ENCODE data around the gene HLF. TPM values are rescaled to one million over a fixed set of nuclear protein-coding genes. Genes with fewer than 3 reads are reported as not detected.

The HLF gene
- total RNA-seq, 2 experiments from 2014 or later = 0.67 to 1.3 TPM

DNA sequence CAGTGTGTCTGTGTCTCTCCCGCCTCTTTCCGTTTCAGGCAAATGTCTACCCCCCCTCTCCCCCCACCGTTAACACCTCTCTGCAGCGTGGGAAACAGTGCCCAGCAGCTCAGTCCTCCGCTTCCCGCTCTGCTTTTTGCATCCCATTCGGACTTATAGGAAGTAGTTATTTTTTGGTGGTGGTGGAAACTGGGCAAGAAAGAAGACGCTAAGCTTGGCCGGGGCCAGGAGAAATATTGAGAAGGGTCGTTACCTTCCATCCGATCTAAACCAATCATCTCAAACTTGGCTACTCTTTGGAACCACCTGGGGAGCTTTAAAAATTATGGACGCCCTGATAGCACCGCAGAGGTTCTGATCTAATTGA is 499 bp upstream of the HLF start:
- POLR2A ChIA-PET = interaction anchor here (0.6 to 1.0 kb wide), 3 partner anchors 26 to 295 kb away, joined by 3 to 5 read pairs (median 3); no protein-coding TSS in a partner anchor
- peak overlapping the region; percentile 77 for H3K4me3 Mint-ChIP-seq
- DNase-seq (no peak), ATAC-seq (ENCODE audit: low read depth) (peak; percentile 5)
- H3K27ac Mint-ChIP-seq = no peak overlapping the region
- no peaks in the 10 kb centered on the region for H3K36me3 Mint-ChIP-seq
- peaks cover 2% of the 10 kb centered on the region for H3K9me3 Mint-ChIP-seq
- peaks cover 13% of the 10 kb centered on the region for H3K4me1 Mint-ChIP-seq
- H3K27me3 Mint-ChIP-seq = peaks cover 86% of the 10 kb centered on the region

DNA sequence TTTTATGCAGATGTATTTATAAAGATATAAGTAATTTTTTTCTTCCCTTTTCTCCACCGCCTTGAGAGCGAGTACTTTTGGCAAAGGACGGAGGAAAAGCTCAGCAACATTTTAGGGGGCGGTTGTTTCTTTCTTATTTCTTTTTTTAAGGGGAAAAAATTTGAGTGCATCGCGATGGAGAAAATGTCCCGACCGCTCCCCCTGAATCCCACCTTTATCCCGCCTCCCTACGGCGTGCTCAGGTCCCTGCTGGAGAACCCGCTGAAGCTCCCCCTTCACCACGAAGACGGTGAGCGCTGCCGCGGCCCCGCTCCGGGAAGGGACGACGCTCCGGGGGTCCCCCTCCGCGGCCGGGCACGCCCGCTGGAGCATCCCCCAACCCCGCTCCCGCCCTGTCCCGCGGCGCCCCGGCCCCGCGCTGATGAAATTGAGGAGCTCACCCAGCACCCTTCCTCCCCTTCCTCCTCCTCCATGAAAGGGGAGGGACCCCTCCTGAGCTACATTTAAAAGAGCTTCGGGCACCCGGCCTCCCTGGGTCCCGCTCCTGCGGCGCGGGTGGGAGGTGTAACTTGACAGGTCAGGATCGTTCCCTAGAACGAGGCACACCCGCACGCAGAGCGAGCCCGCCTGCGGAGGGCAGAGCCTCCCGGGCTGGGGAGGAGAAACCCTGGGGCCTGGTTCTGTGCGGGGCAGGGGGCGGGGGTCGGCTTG is 706 bp downstream of the HLF start:
- H3K36me3 Mint-ChIP-seq = no peaks in the 10 kb centered on the region
- DNase-seq (peak; percentile 34), ATAC-seq (ENCODE audit: low read depth) (no peak)
- H3K4me1 Mint-ChIP-seq = peaks cover 13% of the 10 kb centered on the region
- POLR2A ChIA-PET = no interaction called here
- H3K27ac Mint-ChIP-seq = no peak overlapping the region
- peaks cover 90% of the 10 kb centered on the region for H3K27me3 Mint-ChIP-seq
- peak overlapping the region; percentile 44 for H3K4me3 Mint-ChIP-seq
- H3K9me3 Mint-ChIP-seq = peaks cover 2% of the 10 kb centered on the region

DNA sequence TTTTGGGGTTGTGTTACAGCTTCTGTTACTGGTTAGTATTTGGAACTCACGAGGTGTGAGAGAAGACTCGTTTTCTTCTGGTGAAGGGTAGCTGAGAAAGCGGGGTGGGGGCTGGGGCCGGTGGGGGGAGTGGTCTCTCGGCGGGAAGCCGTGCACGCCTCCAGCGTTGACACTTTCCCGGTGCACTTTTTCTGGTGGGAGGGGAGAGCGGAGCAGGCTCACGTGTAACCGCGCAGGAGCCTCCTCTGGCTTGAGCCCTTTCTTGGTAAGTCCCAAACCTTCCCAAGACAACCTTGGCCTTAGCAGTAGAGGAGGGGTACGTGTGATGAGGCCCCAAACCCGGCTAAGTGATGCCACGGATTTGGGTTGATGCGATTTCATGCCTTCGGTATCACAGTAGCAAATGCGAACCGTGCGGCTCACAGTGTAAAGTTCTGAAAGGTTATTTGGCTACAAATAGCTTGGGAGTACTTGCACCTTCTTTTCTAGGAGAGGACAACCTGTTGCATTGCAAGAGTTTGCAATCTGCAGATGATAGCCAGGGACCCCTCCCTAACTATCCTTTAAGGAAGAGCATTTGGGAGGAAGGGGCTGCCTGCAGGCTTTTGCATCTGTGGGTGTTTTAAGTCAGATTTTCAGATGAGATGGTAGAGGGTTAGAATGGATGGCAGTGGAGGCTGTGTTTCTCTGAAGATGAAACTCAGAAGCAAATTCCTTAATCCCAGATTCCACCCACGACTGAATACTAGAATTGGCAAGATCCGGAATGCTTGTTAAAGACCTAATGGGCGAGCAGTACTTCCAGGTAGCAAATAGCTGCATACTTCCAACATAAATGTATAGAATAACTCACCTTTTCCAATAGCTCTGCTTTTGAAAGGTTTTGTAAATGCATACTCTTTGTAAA is 1.5 kb downstream of the HLF start:
- ATAC-seq (ENCODE audit: low read depth) (no peak), DNase-seq (no peak)
- H3K27me3 Mint-ChIP-seq = peaks cover 85% of the 10 kb centered on the region
- H3K4me1 Mint-ChIP-seq = peaks cover 13% of the 10 kb centered on the region
- H3K27ac Mint-ChIP-seq = no peak overlapping the region
- no peaks in the 10 kb centered on the region for H3K9me3 Mint-ChIP-seq
- POLR2A ChIA-PET = no interaction called here
- H3K36me3 Mint-ChIP-seq = no peaks in the 10 kb centered on the region
- H3K4me3 Mint-ChIP-seq = peak overlapping the region; percentile 14

DNA sequence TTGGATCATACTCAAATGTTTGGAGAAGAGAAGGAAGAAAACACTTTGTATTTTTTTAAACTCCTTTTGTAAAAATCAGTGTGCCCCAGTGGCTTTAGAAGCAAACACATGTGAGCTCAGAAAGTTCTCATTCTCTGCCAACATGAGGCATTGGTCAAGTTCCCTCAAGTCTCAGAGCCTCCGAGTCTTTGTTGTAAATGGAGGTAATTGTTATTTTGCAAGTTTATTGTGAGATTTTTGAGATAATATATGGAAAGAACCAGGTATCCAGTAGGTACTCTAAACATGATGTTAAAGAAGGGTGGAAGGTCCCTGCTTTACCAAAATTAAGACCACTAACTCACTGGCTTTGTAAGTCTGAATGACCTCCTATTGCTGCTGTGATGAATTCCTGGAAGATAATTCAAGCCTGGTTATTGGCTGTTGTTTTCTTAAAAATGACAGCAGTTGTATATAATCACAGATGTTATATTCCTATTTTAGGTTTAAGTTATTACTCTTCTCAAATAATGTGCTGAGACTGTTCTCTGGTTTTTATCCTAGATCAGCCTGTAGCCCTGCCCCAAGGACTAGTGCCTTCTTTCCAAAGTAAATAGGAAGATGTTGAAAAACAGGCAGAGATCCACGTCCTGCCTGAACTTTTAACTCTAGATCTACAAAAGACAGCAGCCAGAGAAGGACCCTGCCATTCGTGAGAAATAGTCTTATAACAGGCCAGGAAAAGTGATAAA is 2.4 kb downstream of the HLF start:
- Mint-ChIP-seq H3K9me3 (no peaks in the 10 kb centered on the region), H3K36me3 (no peaks in the 10 kb centered on the region), H3K4me3 (no peak overlapping the region), H3K4me1 (peaks cover 17% of the 10 kb centered on the region), H3K27ac (no peak overlapping the region), H3K27me3 (peaks cover 81% of the 10 kb centered on the region)
- no peak for ATAC-seq (ENCODE audit: low read depth)
- no peak for DNase-seq
- POLR2A ChIA-PET = no interaction called here

DNA sequence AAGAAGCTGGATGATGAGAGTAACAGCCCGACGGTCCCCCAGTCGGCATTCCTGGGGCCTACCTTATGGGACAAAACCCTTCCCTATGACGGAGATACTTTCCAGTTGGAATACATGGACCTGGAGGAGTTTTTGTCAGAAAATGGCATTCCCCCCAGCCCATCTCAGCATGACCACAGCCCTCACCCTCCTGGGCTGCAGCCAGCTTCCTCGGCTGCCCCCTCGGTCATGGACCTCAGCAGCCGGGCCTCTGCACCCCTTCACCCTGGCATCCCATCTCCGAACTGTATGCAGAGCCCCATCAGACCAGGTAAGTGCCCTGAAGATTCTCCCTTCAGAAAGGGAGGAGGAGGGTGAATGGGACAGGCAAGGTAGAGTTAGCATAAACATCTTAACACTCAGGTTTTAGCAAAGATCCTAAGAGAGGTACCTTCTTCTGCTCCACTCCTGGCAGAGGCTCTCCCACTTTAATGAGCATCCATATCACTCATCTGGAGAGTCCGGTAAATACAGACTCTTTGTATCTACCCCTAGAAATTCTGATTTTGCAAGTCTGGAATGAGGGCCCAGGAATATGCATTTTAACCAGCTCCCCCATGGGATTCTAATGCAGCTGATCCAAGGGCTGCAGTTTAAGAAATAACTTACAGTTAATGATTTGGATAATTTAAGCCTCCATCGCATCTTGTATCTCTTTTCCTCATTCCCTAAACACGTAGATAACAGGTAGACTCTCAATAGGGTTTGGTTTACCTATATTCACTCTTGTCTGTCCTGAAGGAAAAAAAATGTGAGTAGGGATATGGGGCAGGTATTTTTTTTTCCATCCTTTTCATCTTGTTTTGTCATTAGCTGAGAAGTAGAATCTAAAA is 3.3 kb downstream of the HLF start:
- POLR2A ChIA-PET = no interaction called here
- H3K27ac Mint-ChIP-seq = no peak overlapping the region
- ATAC-seq (ENCODE audit: low read depth) (no peak), DNase-seq (no peak)
- H3K4me3 Mint-ChIP-seq = no peak overlapping the region
- no peaks in the 10 kb centered on the region for H3K36me3 Mint-ChIP-seq
- H3K9me3 Mint-ChIP-seq = no peaks in the 10 kb centered on the region
- peaks cover 20% of the 10 kb centered on the region for H3K4me1 Mint-ChIP-seq
- H3K27me3 Mint-ChIP-seq = peaks cover 76% of the 10 kb centered on the region

DNA sequence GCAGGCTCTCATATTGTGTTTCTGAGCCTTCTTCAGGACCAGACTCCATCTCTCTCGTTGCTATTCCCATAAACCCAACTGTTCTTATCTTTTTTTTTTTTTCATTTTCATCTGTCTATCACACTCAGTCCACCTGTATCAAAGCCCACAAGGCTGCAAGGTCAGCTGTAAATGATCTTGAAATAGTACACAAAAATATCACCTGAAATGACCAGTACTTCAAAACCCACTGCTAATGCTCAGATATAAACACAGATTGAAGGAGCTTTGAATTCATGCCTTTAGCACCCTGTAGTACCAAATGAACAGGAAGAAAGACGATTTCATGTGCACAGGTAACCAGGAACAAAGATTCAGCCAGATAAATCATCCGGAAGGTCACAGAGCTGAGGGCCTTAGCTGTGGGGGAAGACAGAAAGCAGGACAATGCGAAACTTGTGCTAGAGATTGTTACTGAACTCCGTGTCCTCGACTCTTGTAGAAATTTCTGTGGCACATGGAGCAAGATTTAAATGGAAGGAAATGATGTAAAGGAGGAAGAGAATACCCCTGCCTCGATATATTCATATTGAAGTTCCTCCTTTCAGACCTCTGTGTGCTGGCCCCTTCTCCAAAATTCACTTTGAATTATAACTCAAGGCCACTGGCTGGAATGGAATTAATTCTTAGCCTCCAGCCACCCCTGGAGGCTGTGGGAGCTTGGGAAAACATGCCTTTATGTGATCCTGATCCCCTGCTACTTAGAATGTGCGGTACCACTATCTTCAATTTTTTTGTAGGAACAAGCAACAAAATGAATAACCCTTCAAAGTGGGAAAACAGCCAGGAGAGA is 4.1 kb downstream of the HLF start:
- Mint-ChIP-seq H3K27ac (no peak overlapping the region), H3K27me3 (peaks cover 72% of the 10 kb centered on the region), H3K4me1 (peaks cover 14% of the 10 kb centered on the region), H3K36me3 (no peaks in the 10 kb centered on the region), H3K4me3 (no peak overlapping the region), H3K9me3 (no peaks in the 10 kb centered on the region)
- no peak for ATAC-seq (ENCODE audit: low read depth)
- POLR2A ChIA-PET = no interaction called here
- DNase-seq = no peak

DNA sequence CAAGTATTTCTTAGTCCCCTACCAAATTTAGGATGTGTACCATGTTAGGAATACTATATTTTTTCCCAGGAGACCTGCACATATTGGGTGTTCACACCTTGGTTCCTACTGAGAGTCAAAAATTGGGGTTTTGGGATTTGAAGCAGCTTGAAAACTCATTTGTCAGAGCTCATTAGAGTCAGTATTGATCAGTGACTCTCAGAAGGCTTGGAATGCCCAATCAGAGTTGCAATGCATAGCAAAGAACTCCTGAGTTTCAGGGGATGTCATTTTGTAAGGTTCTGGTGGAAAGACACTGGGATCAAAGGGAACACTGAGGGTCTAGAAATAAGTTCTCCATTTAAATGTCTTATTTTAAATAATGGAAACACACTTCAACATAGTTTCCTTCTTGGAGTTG is 5.1 kb downstream of the HLF start:
- Mint-ChIP-seq H3K4me1 (peaks cover 9% of the 10 kb centered on the region), H3K4me3 (no peak overlapping the region), H3K36me3 (no peaks in the 10 kb centered on the region), H3K27me3 (peaks cover 72% of the 10 kb centered on the region), H3K9me3 (no peaks in the 10 kb centered on the region), H3K27ac (no peak overlapping the region)
- ATAC-seq (ENCODE audit: low read depth) (no peak), DNase-seq (no peak)
- POLR2A ChIA-PET = no interaction called here

DNA sequence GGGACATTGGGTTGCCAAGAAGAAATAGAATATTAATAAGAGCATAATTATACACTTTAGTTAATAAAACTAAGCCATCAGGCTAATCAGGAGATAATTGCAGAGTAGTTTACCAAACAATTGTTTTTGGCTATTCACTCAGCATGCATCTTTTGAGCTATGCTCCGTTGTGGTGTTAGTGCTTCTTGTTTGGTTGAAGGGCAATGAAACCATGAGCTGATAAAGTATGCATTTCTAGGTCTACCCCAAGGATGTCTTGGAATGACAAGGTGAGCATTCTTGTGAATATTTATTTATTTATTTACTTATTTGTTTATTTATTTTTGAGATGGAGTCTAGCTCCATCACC is 6.4 kb downstream of the HLF start:
- POLR2A ChIA-PET = no interaction called here
- H3K27me3 Mint-ChIP-seq = peaks cover 65% of the 10 kb centered on the region
- no peak overlapping the region for H3K27ac Mint-ChIP-seq
- ATAC-seq (ENCODE audit: low read depth) (no peak), DNase-seq (no peak)
- H3K4me3 Mint-ChIP-seq = no peak overlapping the region
- no peaks in the 10 kb centered on the region for H3K36me3 Mint-ChIP-seq
- H3K9me3 Mint-ChIP-seq = no peaks in the 10 kb centered on the region
- H3K4me1 Mint-ChIP-seq = peaks cover 9% of the 10 kb centered on the region

DNA sequence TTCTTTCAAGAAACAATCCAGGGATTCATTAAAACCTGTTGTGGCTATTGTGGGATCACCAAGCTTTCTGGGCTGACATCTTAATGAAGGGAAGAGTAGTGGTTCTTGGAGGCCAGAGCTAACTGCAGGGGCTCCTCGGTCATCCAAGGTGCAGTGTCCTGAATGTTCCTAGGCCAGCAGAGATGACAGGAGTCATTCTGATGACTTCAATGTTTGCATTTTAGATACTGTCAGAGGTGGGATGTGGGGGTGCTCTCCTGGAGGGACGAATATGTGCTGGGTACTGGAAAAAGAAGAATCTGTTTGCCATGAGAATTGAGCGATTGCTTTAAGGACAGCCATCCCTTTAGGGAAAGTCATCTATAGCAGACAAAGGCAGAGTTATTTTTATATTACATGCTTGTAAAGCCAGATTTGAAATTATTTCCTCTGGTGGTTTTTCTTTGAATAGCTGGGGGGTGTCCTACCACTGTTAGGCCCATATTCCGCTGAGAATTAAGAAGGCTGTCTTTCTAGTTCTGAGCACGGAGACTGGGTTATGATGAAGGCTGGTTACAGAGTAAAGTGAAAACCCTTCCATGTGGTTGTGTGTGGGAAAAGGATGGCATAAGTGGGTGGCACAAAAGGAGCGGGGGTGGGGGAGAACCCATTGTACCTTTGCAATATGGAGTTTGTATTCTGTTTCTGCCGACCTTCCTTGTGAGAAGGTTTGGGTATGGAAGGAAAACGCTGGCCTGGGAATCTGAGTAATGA is 7.4 kb downstream of the HLF start:
- POLR2A ChIA-PET = no interaction called here
- H3K4me3 Mint-ChIP-seq = no peak overlapping the region
- H3K27me3 Mint-ChIP-seq = peaks cover 55% of the 10 kb centered on the region
- no peak overlapping the region for H3K27ac Mint-ChIP-seq
- no peak for ATAC-seq (ENCODE audit: low read depth)
- peaks cover 9% of the 10 kb centered on the region for H3K4me1 Mint-ChIP-seq
- H3K36me3 Mint-ChIP-seq = no peaks in the 10 kb centered on the region
- H3K9me3 Mint-ChIP-seq = no peaks in the 10 kb centered on the region
- no peak for DNase-seq

DNA sequence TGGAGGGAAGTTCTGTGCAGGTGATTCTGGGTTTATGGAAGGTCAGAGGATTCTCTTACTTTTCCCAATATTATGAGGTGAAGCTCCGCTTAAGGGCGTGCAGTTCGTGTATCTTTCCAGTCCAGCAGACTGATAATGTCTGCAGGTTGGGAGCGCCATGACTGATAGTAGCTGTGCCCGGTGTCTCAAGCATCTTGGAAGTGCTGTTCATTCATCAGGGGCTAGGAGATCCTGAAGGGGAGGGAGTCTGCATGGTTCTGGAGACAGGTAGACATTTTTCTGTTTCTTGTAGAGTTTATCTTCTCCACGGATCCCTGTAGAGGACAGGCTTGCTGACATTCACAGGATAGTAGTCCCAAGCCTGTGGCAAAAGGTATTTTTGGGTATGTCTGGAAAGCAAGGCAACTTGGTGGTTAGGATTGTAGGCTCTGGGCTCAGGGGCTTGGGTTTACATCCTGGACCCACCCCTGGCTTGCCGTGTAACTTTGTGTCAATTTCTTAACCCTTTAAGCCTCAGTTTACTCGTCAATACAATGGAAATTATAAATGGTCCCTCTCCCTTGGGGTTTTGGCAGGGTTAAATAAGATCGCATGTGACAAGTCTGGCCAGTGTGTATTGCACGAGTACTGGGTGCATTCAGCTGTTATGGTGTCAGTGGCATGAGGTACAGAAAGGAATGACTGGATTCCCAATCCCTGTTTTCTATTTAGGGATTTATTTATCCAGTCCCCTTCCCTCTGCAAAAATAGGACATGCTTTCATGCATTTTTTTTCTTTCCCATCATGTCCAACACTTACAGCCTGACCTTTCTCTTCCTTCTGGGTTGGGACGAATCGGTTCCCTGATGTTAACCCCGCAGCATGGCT is 8.2 kb downstream of the HLF start:
- POLR2A ChIA-PET = no interaction called here
- Mint-ChIP-seq H3K4me3 (no peak overlapping the region), H3K9me3 (no peaks in the 10 kb centered on the region)

DNA sequence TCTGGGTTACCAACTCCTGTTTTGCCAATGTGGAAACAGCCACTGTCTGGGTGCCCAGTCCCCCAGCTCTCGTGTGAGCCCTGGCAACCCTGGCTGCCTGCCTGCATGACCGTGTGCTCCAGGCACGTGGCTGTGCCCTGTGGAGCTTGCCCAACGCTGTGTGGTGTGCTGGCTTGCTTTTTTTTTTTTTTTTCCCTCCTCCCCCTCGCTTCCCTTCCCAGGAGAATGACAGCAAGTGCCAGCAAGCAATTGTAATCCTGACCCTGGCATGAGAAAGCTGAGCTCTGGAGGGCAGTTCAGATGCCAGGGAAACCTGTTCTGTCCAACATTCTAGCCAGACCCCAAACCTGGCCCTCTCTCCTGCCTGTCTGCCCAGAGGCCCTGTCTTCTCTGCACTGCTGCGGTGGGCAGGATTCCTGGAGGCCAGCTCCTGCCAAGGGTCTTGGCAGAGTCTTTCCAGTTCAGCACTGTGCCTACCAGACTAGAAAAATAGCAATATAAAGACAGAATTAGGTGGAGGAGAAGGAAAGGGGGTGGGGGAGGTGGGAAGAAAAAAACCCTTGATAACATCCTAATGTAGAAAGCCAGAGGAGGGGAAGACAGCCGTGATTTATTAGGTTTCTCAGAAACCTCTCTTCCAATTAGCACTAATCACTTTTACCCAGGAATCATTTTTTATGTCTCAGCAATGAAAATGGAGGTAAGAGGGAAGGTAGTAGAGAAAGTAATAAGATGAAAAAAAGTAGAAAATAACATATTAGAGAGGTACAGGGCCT is 9.0 kb downstream of the HLF start:
- DNase-seq = no peak
- Mint-ChIP-seq H3K27me3 (peaks cover 40% of the 10 kb centered on the region), H3K4me1 (peaks cover 9% of the 10 kb centered on the region), H3K27ac (no peak overlapping the region), H3K36me3 (no peaks in the 10 kb centered on the region), H3K9me3 (no peaks in the 10 kb centered on the region), H3K4me3 (no peak overlapping the region)
- POLR2A ChIA-PET = no interaction called here
- no peak for ATAC-seq (ENCODE audit: low read depth)

More for the DNA sequence above, 8.2 kb downstream of the HLF start:
- Mint-ChIP-seq H3K27ac (no peak overlapping the region), H3K27me3 (peaks cover 47% of the 10 kb centered on the region), H3K4me1 (peaks cover 9% of the 10 kb centered on the region), H3K36me3 (no peaks in the 10 kb centered on the region)
- DNase-seq = no peak
- ATAC-seq (ENCODE audit: low read depth) = no peak

Data from activated naive CD8-positive, alpha-beta T cell treated with anti-CD3 and anti-CD28 coated beads, Interleukin-2, amount 10 ng/mL, durations not matched to agents 7 days and 5 days (primary cell).